ENCODE results near the gene ETFDH.
"Not testable (repeated sequence)": the region's sequence is repeated elsewhere in the genome, so short reads cannot be mapped to it uniquely, and the experiment has no call there.

ETFDH gene

DNA sequence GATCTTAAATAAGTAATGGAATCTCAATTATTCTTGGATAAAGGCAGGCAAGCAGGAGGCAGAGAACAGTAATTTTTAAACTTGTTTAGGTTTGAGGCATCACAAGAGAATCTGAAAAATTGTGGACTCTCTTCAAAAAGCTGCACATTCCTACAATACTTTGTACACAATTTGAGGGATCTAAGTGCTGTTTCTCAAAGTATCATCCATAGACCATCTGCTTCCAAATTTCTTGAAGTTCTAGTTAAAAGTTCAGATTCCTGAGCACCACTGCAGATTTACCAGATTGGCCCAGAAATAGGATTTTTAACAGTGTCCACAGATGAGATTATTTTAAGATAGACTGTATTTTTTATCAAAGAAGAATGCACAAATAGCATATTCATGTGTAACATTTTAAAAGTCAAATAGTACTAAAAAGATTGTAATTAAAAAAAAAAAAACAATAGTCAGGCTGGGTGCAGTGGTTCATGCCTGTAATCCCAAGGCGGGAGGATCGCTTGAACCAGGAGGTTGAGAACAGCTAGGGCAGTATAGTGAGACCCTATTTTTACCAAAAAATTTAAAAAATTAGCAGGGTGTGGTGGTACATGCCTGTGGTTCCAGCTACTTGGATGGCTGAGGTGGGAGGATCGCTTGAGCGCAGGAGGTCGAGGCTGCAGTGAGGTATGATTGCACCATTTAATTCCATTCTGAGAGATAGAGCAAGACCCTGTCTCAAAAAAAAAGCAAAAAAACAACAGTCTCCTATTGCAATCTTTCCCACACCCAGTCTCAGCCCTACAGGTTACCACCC, 82.5 kb downstream of the ETFDH start:
- DNase-seq (ENCODE audit: low read depth in 3 of 3) = no peak

GRCh38 chr4:158755819-158756218, 83.7 kb downstream of the ETFDH start:
- DNase-seq (ENCODE audit: low read depth in 3 of 3) = not testable (repeated sequence)

GRCh38 chr4:158756588-158756987, 84.5 kb downstream of the ETFDH start:
- DNase-seq (ENCODE audit: low read depth in 3 of 3) = no peak

- no peak for DNase-seq (ENCODE audit: low read depth in 3 of 3)
Observed at GRCh38 chr4:158758142-158758541, 86.0 kb downstream of the ETFDH start.

DNA sequence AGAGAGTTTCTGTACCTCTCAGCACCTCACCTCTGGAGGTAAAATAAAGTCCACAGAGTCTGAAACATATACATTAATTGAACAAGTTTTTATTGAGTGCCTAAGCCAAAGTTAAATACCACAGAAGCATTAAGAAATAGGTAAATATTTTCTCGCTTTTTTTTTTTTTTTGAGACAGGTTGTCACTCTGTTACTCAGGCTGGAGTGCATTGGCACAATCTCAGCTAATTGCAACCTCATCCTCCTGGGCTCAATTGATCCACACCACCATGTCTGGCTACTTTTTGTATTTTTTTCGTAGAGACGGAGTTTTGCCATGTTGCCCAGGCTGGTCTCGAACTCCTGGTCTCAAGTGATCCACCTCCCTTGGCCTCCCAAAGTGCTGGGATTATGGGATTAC, 86.6 kb downstream of the ETFDH start:
- DNase-seq (ENCODE audit: low read depth in 3 of 3) = no peak
